ENCODE data around the gene FBXO47.
"Not testable (repeated sequence)": the region's sequence is repeated elsewhere in the genome, so short reads cannot be mapped to it uniquely, and the experiment has no call there.

Gene FBXO47

GRCh38 chr17:38917259-38917658, 49.9 kb downstream of the FBXO47 start:
- H3K4me2 ChIP-seq, result no peak overlapping the region
- no peaks in the 10 kb centered on the region for H3K27me3 ChIP-seq
- no peaks in the 10 kb centered on the region for H3K9me3 ChIP-seq
- H4K20me1 ChIP-seq, result 0 out of 2 replicates have a peak, but pooled peaks cover 7% of the 10 kb centered on the region
- no peak overlapping the region for H3K27ac ChIP-seq
- no peak overlapping the region for H3K4me3 ChIP-seq
- peaks cover 38% of the 10 kb centered on the region for H3K4me1 ChIP-seq
- peaks cover 81% of the 10 kb centered on the region for H3K36me3 ChIP-seq
- H3K9ac ChIP-seq, result no peak overlapping the region
- TF ChIP-seq Cebpa-rat (IDR thresholded peaks at IDR 0.05), result no peak

GRCh38 chr17:38916771-38917170, 50.4 kb downstream of the FBXO47 start:
- H3K4me3 ChIP-seq, result no peak overlapping the region
- TF ChIP-seq Cebpa-rat (IDR thresholded peaks at IDR 0.05), result no peak
- H4K20me1 ChIP-seq, result 0 out of 2 replicates have a peak, but pooled peaks cover 7% of the 10 kb centered on the region
- peaks cover 33% of the 10 kb centered on the region for H3K4me1 ChIP-seq
- H3K9me3 ChIP-seq, result no peaks in the 10 kb centered on the region
- no peak overlapping the region for H3K4me2 ChIP-seq
- no peak overlapping the region for H3K27ac ChIP-seq
- no peaks in the 10 kb centered on the region for H3K27me3 ChIP-seq
- H3K9ac ChIP-seq, result no peak overlapping the region
- H3K36me3 ChIP-seq, result peaks cover 86% of the 10 kb centered on the region

GRCh38 chr17:38915639-38915995, 51.6 kb downstream of the FBXO47 start:
- no peak overlapping the region for H3K4me2 ChIP-seq
- no peak overlapping the region for H3K4me3 ChIP-seq
- H3K4me1 ChIP-seq, result peaks cover 21% of the 10 kb centered on the region
- peaks cover 97% of the 10 kb centered on the region for H3K36me3 ChIP-seq
- H4K20me1 ChIP-seq, result 0 out of 2 replicates have a peak, but pooled peaks cover 7% of the 10 kb centered on the region
- H3K27ac ChIP-seq, result no peak overlapping the region
- no peaks in the 10 kb centered on the region for H3K9me3 ChIP-seq
- no peak for TF ChIP-seq Cebpa-rat (IDR thresholded peaks at IDR 0.05)
- H3K9ac ChIP-seq, result no peak overlapping the region
- H3K27me3 ChIP-seq, result no peaks in the 10 kb centered on the region

GRCh38 chr17:38914741-38915638, 52.2 kb downstream of the FBXO47 start:
- Histone ChIP-seq H3K4me2 (no peak overlapping the region), H4K20me1 (0 out of 2 replicates have a peak, but pooled peaks cover under 1% of the 10 kb centered on the region), H3K27me3 (no peaks in the 10 kb centered on the region), H3K4me3 (no peak overlapping the region), H3K9me3 (no peaks in the 10 kb centered on the region), H3K9ac (no peak overlapping the region), H3K4me1 (peaks cover 15% of the 10 kb centered on the region), H3K27ac (no peak overlapping the region), H3K36me3 (peaks cover 100% of the 10 kb centered on the region)
- no peak for TF ChIP-seq Cebpa-rat (IDR thresholded peaks at IDR 0.05)

GRCh38 chr17:38912221-38912813, 54.9 kb downstream of the FBXO47 start:
- H4K20me1 ChIP-seq, result no peaks in the 10 kb centered on the region
- H3K4me3 ChIP-seq, result no peak overlapping the region
- H3K9ac ChIP-seq, result no peak overlapping the region
- no peak for TF ChIP-seq Cebpa-rat (IDR thresholded peaks at IDR 0.05)
- H3K4me1 ChIP-seq, result peaks cover 24% of the 10 kb centered on the region
- H3K27me3 ChIP-seq, result no peaks in the 10 kb centered on the region
- no peaks in the 10 kb centered on the region for H3K9me3 ChIP-seq
- H3K4me2 ChIP-seq, result no peak overlapping the region
- peaks cover 88% of the 10 kb centered on the region for H3K36me3 ChIP-seq
- H3K27ac ChIP-seq, result 0 out of 2 replicates have a peak overlapping the region, but pooled peaks have one; percentile 26

- peaks cover 82% of the 10 kb centered on the region for H3K36me3 ChIP-seq
- H4K20me1 ChIP-seq, H3K4me2 ChIP-seq, H3K9ac ChIP-seq, H3K27ac ChIP-seq, H3K27me3 ChIP-seq, H3K9me3 ChIP-seq, H3K4me3 ChIP-seq: not testable (repeated sequence)
- H3K4me1 ChIP-seq, result peaks cover 30% of the 10 kb centered on the region
Measured at GRCh38 chr17:38911731-38912081, 55.5 kb downstream of the FBXO47 start.

GRCh38 chr17:38911081-38911730, 56.0 kb downstream of the FBXO47 start:
- no peak overlapping the region for H3K4me3 ChIP-seq
- no peaks in the 10 kb centered on the region for H3K9me3 ChIP-seq
- peaks cover 35% of the 10 kb centered on the region for H3K4me1 ChIP-seq
- no peak for TF ChIP-seq Cebpa-rat (IDR thresholded peaks at IDR 0.05)
- no peaks in the 10 kb centered on the region for H3K27me3 ChIP-seq
- no peak overlapping the region for H3K4me2 ChIP-seq
- no peaks in the 10 kb centered on the region for H4K20me1 ChIP-seq
- H3K9ac ChIP-seq, result no peak overlapping the region
- no peak overlapping the region for H3K27ac ChIP-seq
- peaks cover 77% of the 10 kb centered on the region for H3K36me3 ChIP-seq

GRCh38 chr17:38910325-38910724, 56.9 kb downstream of the FBXO47 start:
- Histone ChIP-seq H3K4me2 (no peak overlapping the region), H3K4me3 (no peak overlapping the region), H4K20me1 (0 out of 2 replicates have a peak, but pooled peaks cover 5% of the 10 kb centered on the region), H3K27me3 (no peaks in the 10 kb centered on the region), H3K4me1 (peaks cover 44% of the 10 kb centered on the region), H3K36me3 (peaks cover 69% of the 10 kb centered on the region), H3K9me3 (no peaks in the 10 kb centered on the region), H3K27ac (no peak overlapping the region), H3K9ac (no peak overlapping the region)
- no peak for TF ChIP-seq Cebpa-rat (IDR thresholded peaks at IDR 0.05)

GRCh38 chr17:38908676-38909181, 58.5 kb downstream of the FBXO47 start:
- 0 out of 2 replicates have a peak, but pooled peaks cover 5% of the 10 kb centered on the region for H4K20me1 ChIP-seq
- peaks cover 69% of the 10 kb centered on the region for H3K36me3 ChIP-seq
- TF ChIP-seq Cebpa-rat (IDR thresholded peaks at IDR 0.05), result no peak
- no peaks in the 10 kb centered on the region; the same call in 1 of the 2 replicates for H3K9me3 ChIP-seq
- H3K9ac ChIP-seq, result peak overlapping the region; percentile 60
- H3K4me2 ChIP-seq, result peak overlapping the region; percentile 68
- H3K4me1 ChIP-seq, result peaks cover 47% of the 10 kb centered on the region
- H3K27ac ChIP-seq, result peak overlapping the region; percentile 77
- no peaks in the 10 kb centered on the region for H3K27me3 ChIP-seq
- H3K4me3 ChIP-seq, result no peak overlapping the region
